Transverse colon (tissue), 4 donors: Measurements from ENCODE around the gene SEMA4A.

ENCODE experiments used
- CTCF ChIP-seq, 5 experiments: fragments of 200-600 bp in 3 of 5; fragments of 450-650 bp in 2 of 5; sonication (generic) in 3 of 5; IDR thresholded peaks; 1 replicate in 2 of 5; 2 replicates in 3 of 5; pipeline ENCODE4 v1.5.1; 2016 to 2017; ENCODE audit warnings: antibody characterized with exemption in 5 of 5, inconsistent platforms in 3 of 5, mild to moderate bottlenecking in 2 of 5, moderate library complexity in 1 of 5
- POLR2A ChIP-seq: fragments of 450-650 bp; IDR thresholded peaks from one replicate; pipeline ENCODE4 v1.6.1; 2016; ENCODE audit warnings: antibody characterized with exemption, mild to moderate bottlenecking, moderate library complexity
- POLR2AphosphoS5 ChIP-seq, 3 donors: sonication (generic); formaldehyde crosslinking; IDR thresholded peaks; one replicate each; pipeline ENCODE4 v1.6.1; 2016; ENCODE audit warnings: antibody characterized with exemption in 3 of 3

- TF ChIP-seq CTCF (IDR thresholded peaks at IDR 0.05) (no peak), POLR2A (no peak), POLR2AphosphoS5 (IDR thresholded peaks at IDR 0.05) (no peak)
Measured at GRCh38 chr1:156146769-156147405, 6.5 kb upstream of the SEMA4A start.
